Measurements from ENCODE around the gene SEC16A. TPM values are rescaled to one million over a fixed set of nuclear protein-coding genes. Genes with fewer than 3 reads are reported as not detected.

Gene SEC16A
- total RNA-seq, 4 donors from 2014 or later = 47.7 to 73.8 (median 62.5) TPM

DNA sequence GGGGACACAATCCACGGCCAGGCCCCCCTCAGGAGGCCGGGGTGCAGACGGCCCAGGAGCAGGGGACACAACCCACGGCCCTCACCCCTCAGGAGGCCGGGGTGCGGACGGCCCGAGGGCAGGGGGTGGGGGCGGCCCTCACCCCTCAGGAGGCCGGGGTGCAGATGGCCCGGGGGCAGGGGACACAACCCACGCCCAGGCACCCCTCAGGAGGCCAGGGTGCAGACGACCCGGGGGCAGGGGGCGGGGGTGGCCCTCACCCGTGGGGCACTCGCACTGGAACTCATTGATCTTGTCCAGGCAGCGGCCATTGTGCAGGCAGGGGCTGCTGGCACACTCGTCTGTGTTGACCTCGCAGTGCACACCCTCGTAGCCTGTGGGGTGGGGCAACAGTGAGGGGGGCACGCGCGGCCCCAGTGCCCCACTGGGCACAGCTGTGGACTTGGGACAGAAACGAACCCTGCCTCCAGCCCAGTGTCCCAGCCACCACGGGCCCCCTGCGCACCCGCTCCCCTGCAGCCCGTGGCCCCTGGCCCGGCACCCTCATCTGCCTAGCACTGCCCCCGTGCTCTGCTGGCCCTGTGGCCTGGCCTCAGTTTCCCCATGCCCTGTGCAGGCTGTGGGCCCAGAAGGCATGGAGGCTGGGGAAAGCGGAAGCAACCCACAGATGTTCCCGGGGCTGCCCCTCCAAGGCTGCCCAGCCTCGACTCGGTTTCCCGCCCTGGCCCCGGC, 34.3 kb upstream of the SEC16A start:
- H3K9me3 ChIP-seq = no peaks in the 10 kb centered on the region
- H3K27ac ChIP-seq = no peak overlapping the region
- peaks cover 17 to 24% of the 10 kb centered on the region in 2 donors for H3K36me3 ChIP-seq
- no peak for TF ChIP-seq POLR2A (IDR thresholded peaks at IDR 0.05)
- TF ChIP-seq, protein P1, sequence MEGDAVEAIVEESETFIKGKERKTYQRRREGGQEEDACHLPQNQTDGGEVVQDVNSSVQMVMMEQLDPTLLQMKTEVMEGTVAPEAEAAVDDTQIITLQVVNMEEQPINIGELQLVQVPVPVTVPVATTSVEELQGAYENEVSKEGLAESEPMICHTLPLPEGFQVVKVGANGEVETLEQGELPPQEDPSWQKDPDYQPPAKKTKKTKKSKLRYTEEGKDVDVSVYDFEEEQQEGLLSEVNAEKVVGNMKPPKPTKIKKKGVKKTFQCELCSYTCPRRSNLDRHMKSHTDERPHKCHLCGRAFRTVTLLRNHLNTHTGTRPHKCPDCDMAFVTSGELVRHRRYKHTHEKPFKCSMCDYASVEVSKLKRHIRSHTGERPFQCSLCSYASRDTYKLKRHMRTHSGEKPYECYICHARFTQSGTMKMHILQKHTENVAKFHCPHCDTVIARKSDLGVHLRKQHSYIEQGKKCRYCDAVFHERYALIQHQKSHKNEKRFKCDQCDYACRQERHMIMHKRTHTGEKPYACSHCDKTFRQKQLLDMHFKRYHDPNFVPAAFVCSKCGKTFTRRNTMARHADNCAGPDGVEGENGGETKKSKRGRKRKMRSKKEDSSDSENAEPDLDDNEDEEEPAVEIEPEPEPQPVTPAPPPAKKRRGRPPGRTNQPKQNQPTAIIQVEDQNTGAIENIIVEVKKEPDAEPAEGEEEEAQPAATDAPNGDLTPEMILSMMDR (IDR thresholded peaks at IDR 0.05) = no peak
- 97 to 98% methylated on average over 11 to 17 of the region's 37 CpGs for WGBS, 2 donors
- DNase-seq = no peak
- H3K4me3 ChIP-seq (replicated peaks in 1 of 3) = no peak overlapping the region
- no peaks in the 10 kb centered on the region for H3K27me3 ChIP-seq
- intact Hi-C loops (cut with DNase I) = no loop called here
- peaks cover 0 to 2% of the 10 kb centered on the region in 2 donors for H3K4me1 ChIP-seq

DNA sequence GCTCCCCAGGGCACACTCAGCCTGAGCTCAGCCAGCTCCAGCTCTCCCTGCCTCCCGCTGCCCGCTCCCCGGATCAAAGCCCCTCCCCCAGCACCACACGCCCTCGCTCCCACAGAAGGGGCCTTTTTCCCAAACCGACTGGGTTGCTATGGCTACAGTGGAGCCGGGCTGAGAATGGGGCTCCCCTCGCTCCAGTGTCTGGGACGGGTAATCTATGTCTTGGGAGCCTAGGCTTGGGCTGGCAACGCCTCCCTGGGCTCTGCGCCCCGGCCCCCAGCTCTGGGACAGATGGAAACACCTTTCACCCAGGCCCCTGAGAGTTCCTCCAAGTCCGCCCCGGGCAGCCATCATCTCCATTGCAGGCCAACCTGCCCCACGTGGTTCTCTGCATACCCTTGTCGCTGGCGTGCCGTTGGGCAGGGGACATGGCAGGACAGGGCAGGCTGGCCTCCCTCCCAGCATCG, 33.4 kb upstream of the SEC16A start:
- no peak for DNase-seq
- no peak for TF ChIP-seq POLR2A (IDR thresholded peaks at IDR 0.05)
- TF ChIP-seq, protein P1 (IDR thresholded peaks at IDR 0.05) = no peak
- Histone ChIP-seq H3K9me3 (no peaks in the 10 kb centered on the region), H3K4me3 (replicated peaks in 1 of 3) (no peak overlapping the region), H3K27ac (no peak overlapping the region), H3K27me3 (no peaks in the 10 kb centered on the region), H3K4me1 (peaks cover 0 to 5% of the 10 kb centered on the region in 2 donors), H3K36me3 (peaks cover 17 to 24% of the 10 kb centered on the region in 2 donors)
- WGBS, 2 donors = 89 to 97% methylated on average over 6 to 19 of the region's 19 CpGs
- intact Hi-C loops (cut with DNase I) = no loop called here

DNA sequence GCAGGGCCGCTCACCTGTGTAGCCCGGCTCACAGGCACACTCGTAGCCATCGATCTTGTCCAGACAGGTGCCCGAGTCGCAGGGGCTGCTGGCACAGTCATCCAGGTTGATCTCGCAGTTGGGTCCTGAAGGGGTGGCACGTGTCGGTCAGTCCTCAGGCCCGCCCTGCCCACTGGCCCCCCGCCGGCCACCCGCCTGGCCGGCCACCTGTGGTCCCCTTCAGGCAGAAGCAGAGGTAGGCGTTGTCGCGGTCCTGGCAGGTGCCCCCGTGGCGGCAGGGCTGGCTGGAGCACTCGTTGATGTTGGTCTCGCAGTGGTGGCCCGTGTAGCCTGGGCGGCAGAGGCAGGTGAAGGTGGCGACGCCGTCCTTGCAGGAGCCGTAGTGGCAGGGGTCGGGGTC, 32.4 kb upstream of the SEC16A start:
- Histone ChIP-seq H3K4me3 (replicated peaks in 1 of 3) (no peak overlapping the region), H3K9me3 (no peaks in the 10 kb centered on the region), H3K27me3 (no peaks in the 10 kb centered on the region), H3K4me1 (peaks cover 0 to 14% of the 10 kb centered on the region in 2 donors), H3K36me3 (peaks cover 22 to 24% of the 10 kb centered on the region in 2 donors), H3K27ac (no peak overlapping the region)
- intact Hi-C loops (cut with DNase I) = no loop called here
- no peak for DNase-seq
- TF ChIP-seq POLR2A (IDR thresholded peaks at IDR 0.05) = no peak
- TF ChIP-seq, protein P1 (IDR thresholded peaks at IDR 0.05) = no peak
- WGBS, 2 donors = 95 to 100% methylated on average over 6 to 20 of the region's 28 CpGs

DNA sequence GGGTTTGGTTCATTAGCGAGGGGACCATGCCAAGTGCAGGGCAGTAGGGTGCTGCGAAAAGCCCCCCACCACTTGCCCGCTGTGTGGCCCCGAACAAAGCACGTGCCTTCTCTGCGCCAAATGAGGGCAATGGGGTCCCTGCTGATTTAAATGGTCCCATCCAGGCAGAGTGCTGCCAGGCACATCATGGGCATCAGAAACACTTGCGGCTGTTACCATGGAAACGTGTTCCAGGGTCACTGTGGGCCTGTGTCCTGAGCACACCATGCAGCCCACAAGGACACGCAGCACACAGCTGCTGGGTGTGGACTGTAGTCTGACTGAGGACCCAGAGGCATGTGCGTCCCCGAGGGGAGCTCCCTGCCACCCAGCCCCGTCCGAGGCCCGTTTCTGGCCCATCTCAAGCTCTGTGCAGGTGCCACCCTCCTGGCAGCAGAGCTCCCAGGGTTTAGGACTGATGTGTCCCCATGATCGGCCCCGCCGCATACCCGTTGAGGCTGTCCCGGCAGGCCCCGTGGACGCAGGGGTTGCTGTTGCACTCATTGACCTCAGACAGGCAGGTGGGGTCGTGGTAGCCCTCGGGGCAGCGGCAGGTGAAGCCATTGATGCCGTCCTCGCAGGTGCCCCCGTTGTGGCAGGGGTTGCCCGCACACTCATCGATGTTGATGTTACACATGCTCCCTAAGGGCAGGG, 31.3 kb upstream of the SEC16A start:
- no peaks in the 10 kb centered on the region for H3K9me3 ChIP-seq
- no peak for TF ChIP-seq POLR2A (IDR thresholded peaks at IDR 0.05)
- TF ChIP-seq, protein P1 (IDR thresholded peaks at IDR 0.05) = no peak
- DNase-seq = no peak
- peaks cover 26 to 32% of the 10 kb centered on the region in 2 donors for H3K36me3 ChIP-seq
- intact Hi-C loops (cut with DNase I) = no loop called here
- 89 to 92% methylated on average over 8 to 21 of the region's 29 CpGs for WGBS, 2 donors
- peaks cover 0 to 14% of the 10 kb centered on the region in 2 donors for H3K4me1 ChIP-seq
- H3K4me3 ChIP-seq (replicated peaks in 1 of 3) = no peak overlapping the region
- H3K27me3 ChIP-seq = no peaks in the 10 kb centered on the region
- H3K27ac ChIP-seq = no peak overlapping the region

DNA sequence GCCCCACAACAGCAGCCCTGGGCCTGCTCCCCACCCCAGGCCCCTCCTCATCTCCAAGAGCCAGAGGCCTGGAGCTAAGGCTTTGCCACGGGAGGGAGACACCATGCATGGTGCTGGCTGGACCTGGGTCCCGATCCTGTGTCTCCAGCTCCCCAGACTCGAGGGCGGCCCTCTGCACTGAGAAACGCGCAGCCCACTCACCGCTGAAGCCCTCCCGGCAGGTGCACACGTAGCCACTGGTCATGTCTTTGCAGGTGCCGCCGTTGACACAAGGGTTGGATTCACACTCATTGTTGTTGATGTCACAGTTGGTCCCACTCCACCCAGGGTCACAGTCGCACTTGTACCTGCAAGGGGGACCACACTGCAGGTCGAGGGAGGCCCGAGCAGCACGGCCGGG, 30.4 kb upstream of the SEC16A start:
- Histone ChIP-seq H3K36me3 (peaks cover 30 to 38% of the 10 kb centered on the region in 2 donors), H3K4me1 (peaks cover 0 to 14% of the 10 kb centered on the region in 2 donors), H3K27me3 (no peaks in the 10 kb centered on the region), H3K9me3 (no peaks in the 10 kb centered on the region), H3K27ac (no peak overlapping the region), H3K4me3 (replicated peaks in 1 of 3) (no peak overlapping the region)
- no peak for TF ChIP-seq POLR2A (IDR thresholded peaks at IDR 0.05)
- TF ChIP-seq, protein P1 (IDR thresholded peaks at IDR 0.05) = no peak
- 80% methylated on average over 2 of the region's 16 CpGs; no CpG with 5 or more reads in 1 of the 2 donors for WGBS, 2 donors
- intact Hi-C loops (cut with DNase I) = no loop called here
- DNase-seq = no peak

Data from thyroid gland (tissue), 4 donors.